ENCODE results near the gene GABRB2.
"Not testable (repeated sequence)": the region's sequence is repeated elsewhere in the genome, so short reads cannot be mapped to it uniquely, and the experiment has no call there.

The GABRB2 gene

GRCh38 chr5:161380486-161380885 is 166.0 kb downstream of the GABRB2 start:
- no peak for DNase-seq

- DNase-seq, result no peak
These were observed 167.8 kb downstream of the GABRB2 start for GRCh38 chr5:161378701-161379100.

GRCh38 chr5:161376034-161376433 is 170.5 kb downstream of the GABRB2 start:
- DNase-seq, result no peak

- DNase-seq, result no peak
These were observed 173.2 kb downstream of the GABRB2 start for GRCh38 chr5:161373345-161373707.

GRCh38 chr5:161372682-161373344 is 173.7 kb downstream of the GABRB2 start:
- DNase-seq, result no peak

- DNase-seq, result no peak
These were observed 177.5 kb downstream of the GABRB2 start for GRCh38 chr5:161369022-161369421.

GRCh38 chr5:161358446-161358845 is 188.1 kb downstream of the GABRB2 start:
- no peak for DNase-seq

- DNase-seq, result no peak
These were observed 202.3 kb downstream of the GABRB2 start for GRCh38 chr5:161344234-161344633.

GRCh38 chr5:161342886-161343285 is 203.6 kb downstream of the GABRB2 start:
- no peak for DNase-seq

- DNase-seq, result no peak
These were observed 206.5 kb downstream of the GABRB2 start for GRCh38 chr5:161340012-161340411.

- no peak for DNase-seq
These were observed 213.2 kb downstream of the GABRB2 start for GRCh38 chr5:161333194-161333880.

- DNase-seq, result no peak
These were observed 214.2 kb downstream of the GABRB2 start for GRCh38 chr5:161332343-161332742.

GRCh38 chr5:161314033-161314432 is 232.5 kb downstream of the GABRB2 start:
- no peak for DNase-seq

GRCh38 chr5:161312882-161313281 is 233.6 kb downstream of the GABRB2 start:
- DNase-seq, result no peak

- no peak for DNase-seq
These were observed 234.6 kb downstream of the GABRB2 start for GRCh38 chr5:161311965-161312364.

- DNase-seq, result no peak
These were observed 235.3 kb downstream of the GABRB2 start for GRCh38 chr5:161311146-161311708.

- no peak for DNase-seq
These were observed 240.1 kb downstream of the GABRB2 start for GRCh38 chr5:161306351-161306995.

- no peak for DNase-seq
These were observed 240.9 kb downstream of the GABRB2 start for GRCh38 chr5:161305601-161306000.

GRCh38 chr5:161302559-161302958 is 244.0 kb downstream of the GABRB2 start:
- no peak for DNase-seq

- no peak for DNase-seq
These were observed 244.9 kb downstream of the GABRB2 start for GRCh38 chr5:161301586-161301985.

GRCh38 chr5:161299053-161299452 is 247.5 kb downstream of the GABRB2 start:
- no peak for DNase-seq

- DNase-seq, result not testable (repeated sequence)
These were observed 249.1 kb downstream of the GABRB2 start for GRCh38 chr5:161297388-161297787.

- no peak for DNase-seq
These were observed 250.7 kb downstream of the GABRB2 start for GRCh38 chr5:161295721-161296250.

- no peak for DNase-seq
These were observed 258.5 kb downstream of the GABRB2 start for GRCh38 chr5:161288071-161288470.

All from GDM1 (cell line).